GM23338 (cell line): ENCODE data around the gene PANK1. TPM values are rescaled to one million over a fixed set of nuclear protein-coding genes. Genes with fewer than 3 reads are reported as not detected.

Source experiments
- ATAC-seq: fragments of 200-7000 bp; cut with Tn5 transposase; 3 replicates; pipeline ENCODE4 v1.9.1; 2020
- DNase-seq: peaks from one replicate; pipeline ENCODE4 v3.0.0-alpha.2; 2015; ENCODE audit warnings: low spot score
- H2AFZ ChIP-seq: fragments of 200-600 bp; sonication (generic); 2 replicates; pipeline ENCODE4 v1.8.0; 2016; ENCODE audit warnings: antibody characterized with exemption, mild to moderate bottlenecking, moderate library complexity
- H3F3A ChIP-seq: fragments of 200-600 bp; sonication (generic); replicated peaks from 2 replicates; pipeline ENCODE4 v1.8.0; 2017; ENCODE audit warnings: antibody characterized with exemption, mixed run types, low read depth
- H3K27ac ChIP-seq: fragments of 200-600 bp; sonication (generic); 2 replicates; pipeline ENCODE4 v1.6.1; 2016; ENCODE audit warnings: low read depth
- H3K27me3 ChIP-seq: fragments of 200-600 bp; sonication (generic); 2 replicates; pipeline ENCODE4 v1.8.0; 2016; ENCODE audit warnings: mild to moderate bottlenecking, mixed run types, moderate library complexity; ENCODE audit not compliant: insufficient read depth
- H3K36me3 ChIP-seq: fragments of 200-600 bp; sonication (generic); 2 replicates; pipeline ENCODE4 v1.8.0; 2016; ENCODE audit warnings: mild to moderate bottlenecking; ENCODE audit not compliant: insufficient read depth
- H3K4me1 ChIP-seq: fragments of 200-600 bp; sonication (generic); 2 replicates; pipeline ENCODE4 v1.8.0; 2016; ENCODE audit warnings: mild to moderate bottlenecking, moderate library complexity; ENCODE audit not compliant: insufficient read depth
- H3K4me2 ChIP-seq: fragments of 200-600 bp; sonication (generic); 2 replicates; pipeline ENCODE4 v1.7.1; 2017; ENCODE audit warnings: mixed run types
- H3K4me3 ChIP-seq: fragments of 200-600 bp; sonication (generic); 2 replicates; pipeline ENCODE4 v1.6.1; 2016; ENCODE audit warnings: mixed run types
- H3K79me2 ChIP-seq: fragments of 200-600 bp; sonication (generic); replicated peaks from 2 replicates; pipeline ENCODE4 v1.8.0; 2017; ENCODE audit warnings: mild to moderate bottlenecking; ENCODE audit not compliant: insufficient read depth
- H3K9me2 ChIP-seq: fragments of 200-600 bp; sonication (generic); 2 replicates; pipeline ENCODE4 v1.8.0; 2017; ENCODE audit not compliant: insufficient read depth
- H4K20me1 ChIP-seq: fragments of 200-600 bp; sonication (generic); replicated peaks from 2 replicates; pipeline ENCODE4 v1.8.0; 2017; ENCODE audit warnings: mild to moderate bottlenecking; ENCODE audit not compliant: insufficient read depth
- H3K27ac Mint-ChIP-seq: 2 replicates; pipeline ENCODE4 v1.8.0; 2020; ENCODE audit warnings: inconsistent platforms, mild to moderate bottlenecking, moderate library complexity, mixed read lengths
- H3K27me3 Mint-ChIP-seq: 3 replicates; pipeline ENCODE4 v1.8.0; 2022; ENCODE audit warnings: low read depth, mild to moderate bottlenecking, moderate library complexity, mixed read lengths, inconsistent platforms; ENCODE audit not compliant: insufficient read depth, poor library complexity
- H3K36me3 Mint-ChIP-seq: 3 replicates; pipeline ENCODE4 v1.8.0; 2021; ENCODE audit warnings: low read depth, mild to moderate bottlenecking, inconsistent platforms, moderate library complexity, mixed read lengths
- H3K4me1 Mint-ChIP-seq: 3 replicates; pipeline ENCODE4 v1.8.0; 2020; ENCODE audit warnings: mild to moderate bottlenecking, inconsistent platforms, mixed read lengths
- H3K4me3 Mint-ChIP-seq: 3 replicates; pipeline ENCODE4 v1.8.0; 2021; ENCODE audit warnings: moderate library complexity, mild to moderate bottlenecking, inconsistent platforms, mixed read lengths
- H3K9me3 Mint-ChIP-seq: 3 replicates; pipeline ENCODE4 v1.8.0; 2020; ENCODE audit warnings: moderate library complexity, mild to moderate bottlenecking, inconsistent platforms, mixed read lengths
- CREB1 ChIP-seq: fragments of 250-450 bp; sonication (Bioruptor Pico); IDR thresholded peaks from 2 replicates; pipeline ENCODE4 v1.5.0; 2020; ENCODE audit warnings: low read depth, mild to moderate bottlenecking, moderate library complexity
- EZH2 ChIP-seq: fragments of 200-600 bp; sonication (generic); IDR thresholded peaks from one replicate; pipeline ENCODE4 v1.8.0; 2017; ENCODE audit warnings: antibody characterized with exemption, mild to moderate bottlenecking, low read depth; ENCODE audit not compliant: unreplicated experiment
- JUNB ChIP-seq: IDR thresholded peaks from one replicate; pipeline ENCODE4 v1.6.1; 2016; ENCODE audit warnings: antibody characterized with exemption; ENCODE audit not compliant: unreplicated experiment
- NANOG ChIP-seq: IDR thresholded peaks from 2 replicates; pipeline ENCODE4 v1.6.1; 2016; ENCODE audit warnings: antibody characterized with exemption, borderline replicate concordance
- POLR2AphosphoS5 ChIP-seq: IDR thresholded peaks from 2 replicates; pipeline ENCODE4 v1.6.1; 2016; ENCODE audit warnings: antibody characterized with exemption, low read depth
- REST ChIP-seq: IDR thresholded peaks from one replicate; pipeline ENCODE4 v1.6.1; 2018; ENCODE audit warnings: antibody characterized with exemption; ENCODE audit not compliant: unreplicated experiment
- STAT1 ChIP-seq: IDR thresholded peaks from one replicate; pipeline ENCODE4 v1.6.1; 2016; ENCODE audit warnings: antibody characterized with exemption; ENCODE audit not compliant: unreplicated experiment
- ZNF114 ChIP-seq: fragments of 250-450 bp; sonication (Bioruptor Pico); IDR thresholded peaks from 2 replicates; pipeline ENCODE4 v1.5.0; 2020; ENCODE audit warnings: mild to moderate bottlenecking, moderate library complexity
- ZNF331 ChIP-seq: fragments of 250-450 bp; sonication (Bioruptor Pico); IDR thresholded peaks from 2 replicates; pipeline ENCODE4 v1.5.0; 2020; ENCODE audit warnings: low read depth, mild to moderate bottlenecking, moderate library complexity
- polyA plus RNA-seq: library from polyadenylated mRNA; unstranded; fragments of >200 nt; fragmentation: Nextera tagmentation; extraction: Ambion mirVana; gene quantifications from 2 replicates; pipeline ENCODE4 v1.2.1, GENCODE V29; 2016
- total RNA-seq: library from RNA; depleted of rRNA; stranded (reverse); fragments of >200 nt; shearing (Covaris generic); gene quantifications from 2 replicates; pipeline ENCODE4 v1.2.3, GENCODE V29; 2014
- TF ChIP-seq, protein P1 (sequence below): fragments of 250-450 bp; sonication (Bioruptor Pico); IDR thresholded peaks from 2 replicates; pipeline ENCODE4 v1.5.0; 2020; ENCODE audit warnings: mild to moderate bottlenecking, moderate library complexity
- TF ChIP-seq, protein P2 (sequence below), 2 experiments: fragments of 200-600 bp in 1 of 2; sonication (generic) in 1 of 2; conservative IDR thresholded peaks; 2 replicates each; pipeline versions ENCODE4 v1.5.1 to v1.6.1; 2016 to 2017; ENCODE audit warnings: antibody characterized with exemption in 2 of 2, low read depth in 2 of 2, mild to moderate bottlenecking in 2 of 2, moderate library complexity in 1 of 2
- TF ChIP-seq, protein P3 (sequence below): IDR thresholded peaks from 2 replicates; pipeline ENCODE4 v1.6.1; 2016; ENCODE audit warnings: antibody characterized with exemption

PANK1 gene
- total and polyA plus RNA-seq, 2 experiments from 2014 or later, result 15.2 to 44.7 TPM

DNA sequence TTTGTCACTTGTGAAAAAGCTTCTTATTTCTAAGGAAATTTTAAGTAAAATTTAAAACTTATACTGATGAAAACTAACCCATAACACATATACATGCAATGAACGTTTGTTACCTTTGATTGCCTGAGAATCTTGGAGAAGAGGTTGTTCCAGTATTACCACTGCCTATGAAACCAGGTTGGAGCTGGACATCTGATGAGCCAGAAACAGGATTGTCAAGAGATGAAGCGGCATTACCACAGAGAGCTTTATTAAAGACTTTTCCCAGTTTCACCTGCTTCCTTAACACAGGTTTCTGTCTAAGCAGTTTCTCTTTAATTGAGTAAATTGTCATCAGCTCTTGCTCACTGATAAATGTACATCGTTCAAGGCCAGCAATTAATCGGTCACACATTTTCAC lies 47.4 kb upstream of the PANK1 start (continued):
- TF ChIP-seq, protein P1, sequence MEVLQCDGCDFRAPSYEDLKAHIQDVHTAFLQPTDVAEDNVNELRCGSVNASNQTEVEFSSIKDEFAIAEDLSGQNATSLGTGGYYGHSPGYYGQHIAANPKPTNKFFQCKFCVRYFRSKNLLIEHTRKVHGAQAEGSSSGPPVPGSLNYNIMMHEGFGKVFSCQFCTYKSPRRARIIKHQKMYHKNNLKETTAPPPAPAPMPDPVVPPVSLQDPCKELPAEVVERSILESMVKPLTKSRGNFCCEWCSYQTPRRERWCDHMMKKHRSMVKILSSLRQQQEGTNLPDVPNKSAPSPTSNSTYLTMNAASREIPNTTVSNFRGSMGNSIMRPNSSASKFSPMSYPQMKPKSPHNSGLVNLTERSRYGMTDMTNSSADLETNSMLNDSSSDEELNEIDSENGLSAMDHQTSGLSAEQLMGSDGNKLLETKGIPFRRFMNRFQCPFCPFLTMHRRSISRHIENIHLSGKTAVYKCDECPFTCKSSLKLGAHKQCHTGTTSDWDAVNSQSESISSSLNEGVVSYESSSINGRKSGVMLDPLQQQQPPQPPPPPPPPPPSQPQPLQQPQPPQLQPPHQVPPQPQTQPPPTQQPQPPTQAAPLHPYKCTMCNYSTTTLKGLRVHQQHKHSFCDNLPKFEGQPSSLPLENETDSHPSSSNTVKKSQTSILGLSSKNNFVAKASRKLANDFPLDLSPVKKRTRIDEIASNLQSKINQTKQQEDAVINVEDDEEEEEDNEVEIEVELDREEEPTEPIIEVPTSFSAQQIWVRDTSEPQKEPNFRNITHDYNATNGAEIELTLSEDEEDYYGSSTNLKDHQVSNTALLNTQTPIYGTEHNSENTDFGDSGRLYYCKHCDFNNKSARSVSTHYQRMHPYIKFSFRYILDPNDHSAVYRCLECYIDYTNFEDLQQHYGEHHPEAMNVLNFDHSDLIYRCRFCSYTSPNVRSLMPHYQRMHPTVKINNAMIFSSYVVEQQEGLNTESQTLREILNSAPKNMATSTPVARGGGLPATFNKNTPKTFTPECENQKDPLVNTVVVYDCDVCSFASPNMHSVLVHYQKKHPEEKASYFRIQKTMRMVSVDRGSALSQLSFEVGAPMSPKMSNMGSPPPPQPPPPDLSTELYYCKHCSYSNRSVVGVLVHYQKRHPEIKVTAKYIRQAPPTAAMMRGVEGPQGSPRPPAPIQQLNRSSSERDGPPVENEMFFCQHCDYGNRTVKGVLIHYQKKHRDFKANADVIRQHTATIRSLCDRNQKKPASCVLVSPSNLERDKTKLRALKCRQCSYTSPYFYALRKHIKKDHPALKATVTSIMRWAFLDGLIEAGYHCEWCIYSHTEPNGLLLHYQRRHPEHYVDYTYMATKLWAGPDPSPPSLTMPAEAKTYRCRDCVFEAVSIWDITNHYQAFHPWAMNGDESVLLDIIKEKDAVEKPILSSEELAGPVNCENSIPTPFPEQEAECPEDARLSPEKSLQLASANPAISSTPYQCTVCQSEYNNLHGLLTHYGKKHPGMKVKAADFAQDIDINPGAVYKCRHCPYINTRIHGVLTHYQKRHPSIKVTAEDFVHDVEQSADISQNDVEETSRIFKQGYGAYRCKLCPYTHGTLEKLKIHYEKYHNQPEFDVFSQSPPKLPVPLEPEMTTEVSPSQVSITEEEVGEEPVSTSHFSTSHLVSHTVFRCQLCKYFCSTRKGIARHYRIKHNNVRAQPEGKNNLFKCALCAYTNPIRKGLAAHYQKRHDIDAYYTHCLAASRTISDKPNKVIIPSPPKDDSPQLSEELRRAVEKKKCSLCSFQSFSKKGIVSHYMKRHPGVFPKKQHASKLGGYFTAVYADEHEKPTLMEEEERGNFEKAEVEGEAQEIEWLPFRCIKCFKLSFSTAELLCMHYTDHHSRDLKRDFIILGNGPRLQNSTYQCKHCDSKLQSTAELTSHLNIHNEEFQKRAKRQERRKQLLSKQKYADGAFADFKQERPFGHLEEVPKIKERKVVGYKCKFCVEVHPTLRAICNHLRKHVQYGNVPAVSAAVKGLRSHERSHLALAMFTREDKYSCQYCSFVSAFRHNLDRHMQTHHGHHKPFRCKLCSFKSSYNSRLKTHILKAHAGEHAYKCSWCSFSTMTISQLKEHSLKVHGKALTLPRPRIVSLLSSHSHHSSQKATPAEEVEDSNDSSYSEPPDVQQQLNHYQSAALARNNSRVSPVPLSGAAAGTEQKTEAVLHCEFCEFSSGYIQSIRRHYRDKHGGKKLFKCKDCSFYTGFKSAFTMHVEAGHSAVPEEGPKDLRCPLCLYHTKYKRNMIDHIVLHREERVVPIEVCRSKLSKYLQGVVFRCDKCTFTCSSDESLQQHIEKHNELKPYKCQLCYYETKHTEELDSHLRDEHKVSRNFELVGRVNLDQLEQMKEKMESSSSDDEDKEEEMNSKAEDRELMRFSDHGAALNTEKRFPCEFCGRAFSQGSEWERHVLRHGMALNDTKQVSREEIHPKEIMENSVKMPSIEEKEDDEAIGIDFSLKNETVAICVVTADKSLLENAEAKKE, result no peak
- TF ChIP-seq, protein P2, sequence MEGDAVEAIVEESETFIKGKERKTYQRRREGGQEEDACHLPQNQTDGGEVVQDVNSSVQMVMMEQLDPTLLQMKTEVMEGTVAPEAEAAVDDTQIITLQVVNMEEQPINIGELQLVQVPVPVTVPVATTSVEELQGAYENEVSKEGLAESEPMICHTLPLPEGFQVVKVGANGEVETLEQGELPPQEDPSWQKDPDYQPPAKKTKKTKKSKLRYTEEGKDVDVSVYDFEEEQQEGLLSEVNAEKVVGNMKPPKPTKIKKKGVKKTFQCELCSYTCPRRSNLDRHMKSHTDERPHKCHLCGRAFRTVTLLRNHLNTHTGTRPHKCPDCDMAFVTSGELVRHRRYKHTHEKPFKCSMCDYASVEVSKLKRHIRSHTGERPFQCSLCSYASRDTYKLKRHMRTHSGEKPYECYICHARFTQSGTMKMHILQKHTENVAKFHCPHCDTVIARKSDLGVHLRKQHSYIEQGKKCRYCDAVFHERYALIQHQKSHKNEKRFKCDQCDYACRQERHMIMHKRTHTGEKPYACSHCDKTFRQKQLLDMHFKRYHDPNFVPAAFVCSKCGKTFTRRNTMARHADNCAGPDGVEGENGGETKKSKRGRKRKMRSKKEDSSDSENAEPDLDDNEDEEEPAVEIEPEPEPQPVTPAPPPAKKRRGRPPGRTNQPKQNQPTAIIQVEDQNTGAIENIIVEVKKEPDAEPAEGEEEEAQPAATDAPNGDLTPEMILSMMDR (conservative IDR thresholded peaks at IDR 0.05; ENCODE audit: low read depth in 2 of 2), result no peak
- TF ChIP-seq NANOG, result no peak
- TF ChIP-seq ZNF331, result no peak
- TF ChIP-seq JUNB, result no peak
- TF ChIP-seq, protein P3, sequence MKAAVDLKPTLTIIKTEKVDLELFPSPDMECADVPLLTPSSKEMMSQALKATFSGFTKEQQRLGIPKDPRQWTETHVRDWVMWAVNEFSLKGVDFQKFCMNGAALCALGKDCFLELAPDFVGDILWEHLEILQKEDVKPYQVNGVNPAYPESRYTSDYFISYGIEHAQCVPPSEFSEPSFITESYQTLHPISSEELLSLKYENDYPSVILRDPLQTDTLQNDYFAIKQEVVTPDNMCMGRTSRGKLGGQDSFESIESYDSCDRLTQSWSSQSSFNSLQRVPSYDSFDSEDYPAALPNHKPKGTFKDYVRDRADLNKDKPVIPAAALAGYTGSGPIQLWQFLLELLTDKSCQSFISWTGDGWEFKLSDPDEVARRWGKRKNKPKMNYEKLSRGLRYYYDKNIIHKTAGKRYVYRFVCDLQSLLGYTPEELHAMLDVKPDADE, result no peak
- no peak for TF ChIP-seq STAT1

GRCh38 chr10:89690027-89690426 lies 45.0 kb upstream of the PANK1 start:
- Histone ChIP-seq H4K20me1 (no peaks in the 10 kb centered on the region), H3K4me1 (no peaks in the 10 kb centered on the region), H3K4me2 (no peak overlapping the region), H3K9me2 (no peaks in the 10 kb centered on the region), H3K27me3 (no peaks in the 10 kb centered on the region), H3K36me3 (no peaks in the 10 kb centered on the region), H3K4me3 (no peak overlapping the region), H2AFZ (no peak overlapping the region), H3F3A (no peaks in the 10 kb centered on the region), H3K27ac (no peak overlapping the region), H3K79me2 (no peaks in the 10 kb centered on the region)
- Mint-ChIP-seq H3K36me3 (no peaks in the 10 kb centered on the region), H3K4me1 (peaks cover 10% of the 10 kb centered on the region; the same call in 2 of the 3 replicates), H3K4me3 (no peak overlapping the region), H3K27me3 (peaks cover 2% of the 10 kb centered on the region), H3K9me3 (no peaks in the 10 kb centered on the region), H3K27ac (no peak overlapping the region)
- DNase-seq, result no peak
- ATAC-seq, result no peak
- no peak for TF ChIP-seq CREB1 (CRISPR knock-in tag)
- TF ChIP-seq REST, result no peak
- no peak for TF ChIP-seq POLR2AphosphoS5
- no peak for TF ChIP-seq ZNF331
- no peak for TF ChIP-seq EZH2
- no peak for TF ChIP-seq ZNF114 (CRISPR knock-in tag)
